WI38 (cell line): Measurements from ENCODE around the gene ITGA8.

Source experiments
- H3K4me3 ChIP-seq: 2 replicates; pipeline ENCODE4 v1.5.1; 2011; ENCODE audit warnings: low read depth, mild to moderate bottlenecking, control low read depth, low read length
- TF ChIP-seq, protein P1 (sequence below): IDR thresholded peaks from 2 replicates; pipeline ENCODE4 v1.5.1; 2012; ENCODE audit warnings: low read depth, mild to moderate bottlenecking, control low read depth, low read length

Gene ITGA8

DNA sequence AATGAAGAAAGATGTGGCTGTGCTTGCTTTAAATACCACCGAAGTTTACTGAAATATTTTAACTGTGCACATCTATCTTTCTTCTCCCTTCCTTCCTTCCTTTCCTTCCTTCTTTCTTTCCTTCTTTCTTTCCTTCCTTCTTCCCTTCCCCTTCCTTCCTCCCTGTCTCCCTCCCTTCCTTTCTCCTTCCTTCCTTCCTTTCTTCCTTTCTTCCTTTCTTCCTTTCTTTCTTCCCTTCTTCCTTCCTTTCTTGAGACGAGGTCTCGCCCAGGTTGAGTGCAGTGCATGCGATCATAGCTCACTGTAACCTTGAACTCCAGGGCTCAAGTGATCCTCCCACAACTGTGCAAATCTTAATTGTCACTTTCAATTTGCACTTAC, 190.9 kb downstream of the ITGA8 start:
- no peak overlapping the region for H3K4me3 ChIP-seq
- TF ChIP-seq, protein P1, sequence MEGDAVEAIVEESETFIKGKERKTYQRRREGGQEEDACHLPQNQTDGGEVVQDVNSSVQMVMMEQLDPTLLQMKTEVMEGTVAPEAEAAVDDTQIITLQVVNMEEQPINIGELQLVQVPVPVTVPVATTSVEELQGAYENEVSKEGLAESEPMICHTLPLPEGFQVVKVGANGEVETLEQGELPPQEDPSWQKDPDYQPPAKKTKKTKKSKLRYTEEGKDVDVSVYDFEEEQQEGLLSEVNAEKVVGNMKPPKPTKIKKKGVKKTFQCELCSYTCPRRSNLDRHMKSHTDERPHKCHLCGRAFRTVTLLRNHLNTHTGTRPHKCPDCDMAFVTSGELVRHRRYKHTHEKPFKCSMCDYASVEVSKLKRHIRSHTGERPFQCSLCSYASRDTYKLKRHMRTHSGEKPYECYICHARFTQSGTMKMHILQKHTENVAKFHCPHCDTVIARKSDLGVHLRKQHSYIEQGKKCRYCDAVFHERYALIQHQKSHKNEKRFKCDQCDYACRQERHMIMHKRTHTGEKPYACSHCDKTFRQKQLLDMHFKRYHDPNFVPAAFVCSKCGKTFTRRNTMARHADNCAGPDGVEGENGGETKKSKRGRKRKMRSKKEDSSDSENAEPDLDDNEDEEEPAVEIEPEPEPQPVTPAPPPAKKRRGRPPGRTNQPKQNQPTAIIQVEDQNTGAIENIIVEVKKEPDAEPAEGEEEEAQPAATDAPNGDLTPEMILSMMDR, result no peak

DNA sequence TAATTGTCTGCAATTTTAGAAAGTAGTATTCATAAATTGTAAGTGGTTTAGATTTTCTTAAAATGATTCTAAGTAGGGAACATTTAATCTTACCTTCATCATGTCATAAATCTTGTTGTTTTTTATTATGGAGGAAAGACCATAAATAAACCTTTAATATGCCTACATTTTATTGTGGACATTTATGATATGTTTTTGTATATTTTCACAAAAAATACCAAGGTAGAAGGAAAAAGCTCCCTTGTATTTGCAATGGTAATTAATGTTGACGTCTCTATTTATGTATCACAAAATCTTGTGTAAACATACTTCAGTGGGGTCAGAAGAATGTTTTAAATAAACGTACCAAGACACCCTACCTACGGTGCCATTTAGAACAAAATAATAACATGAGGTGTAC, 193.0 kb downstream of the ITGA8 start:
- TF ChIP-seq, protein P1, result no peak
- no peak overlapping the region for H3K4me3 ChIP-seq

DNA sequence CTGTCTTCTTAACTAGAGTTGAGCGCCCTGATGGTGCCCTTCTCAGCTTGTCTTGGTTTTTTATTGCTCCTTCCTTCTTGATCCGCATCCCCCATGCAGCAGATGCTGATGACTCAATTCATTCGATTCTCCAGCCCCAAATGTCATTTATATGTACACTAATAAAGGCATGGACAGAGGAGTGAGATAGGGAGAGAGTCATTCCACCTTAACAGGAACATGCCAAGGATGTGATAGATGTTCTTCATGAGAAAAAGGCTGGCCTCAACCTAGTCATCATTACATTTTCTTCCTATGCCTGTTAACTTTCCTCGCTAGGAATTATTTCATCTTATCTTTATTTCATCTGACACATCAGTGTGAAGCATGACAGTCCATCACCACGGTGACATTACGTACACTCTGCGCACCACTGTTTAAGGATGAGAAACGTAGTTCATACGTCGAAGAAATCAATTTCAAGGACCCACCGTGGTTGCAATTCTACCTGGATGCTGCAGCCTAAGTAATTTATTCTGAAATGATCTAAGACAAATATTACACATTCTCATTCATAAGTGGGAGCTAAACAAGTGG, 198.3 kb downstream of the ITGA8 start:
- TF ChIP-seq, protein P1, result no peak
- H3K4me3 ChIP-seq, result no peak overlapping the region

DNA sequence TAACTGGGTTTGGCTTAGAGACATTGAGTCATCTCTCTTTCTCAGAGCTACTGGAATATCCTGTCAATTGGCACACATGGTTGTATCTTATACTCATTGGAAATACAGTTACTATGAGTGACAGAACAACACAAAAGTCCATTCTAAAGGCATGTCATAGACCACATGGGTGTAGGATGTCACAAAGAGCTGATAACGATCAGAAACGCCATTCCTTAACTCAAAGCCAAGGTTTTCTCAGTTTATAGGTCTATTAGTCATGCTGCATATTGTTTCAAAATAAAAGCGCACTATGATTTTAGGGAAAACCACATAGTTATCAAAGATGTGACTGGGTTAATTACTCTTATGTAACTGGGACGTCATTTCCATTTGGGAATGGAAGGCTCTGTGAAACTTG, 201.5 kb downstream of the ITGA8 start:
- TF ChIP-seq, protein P1, result no peak
- no peak overlapping the region for H3K4me3 ChIP-seq

DNA sequence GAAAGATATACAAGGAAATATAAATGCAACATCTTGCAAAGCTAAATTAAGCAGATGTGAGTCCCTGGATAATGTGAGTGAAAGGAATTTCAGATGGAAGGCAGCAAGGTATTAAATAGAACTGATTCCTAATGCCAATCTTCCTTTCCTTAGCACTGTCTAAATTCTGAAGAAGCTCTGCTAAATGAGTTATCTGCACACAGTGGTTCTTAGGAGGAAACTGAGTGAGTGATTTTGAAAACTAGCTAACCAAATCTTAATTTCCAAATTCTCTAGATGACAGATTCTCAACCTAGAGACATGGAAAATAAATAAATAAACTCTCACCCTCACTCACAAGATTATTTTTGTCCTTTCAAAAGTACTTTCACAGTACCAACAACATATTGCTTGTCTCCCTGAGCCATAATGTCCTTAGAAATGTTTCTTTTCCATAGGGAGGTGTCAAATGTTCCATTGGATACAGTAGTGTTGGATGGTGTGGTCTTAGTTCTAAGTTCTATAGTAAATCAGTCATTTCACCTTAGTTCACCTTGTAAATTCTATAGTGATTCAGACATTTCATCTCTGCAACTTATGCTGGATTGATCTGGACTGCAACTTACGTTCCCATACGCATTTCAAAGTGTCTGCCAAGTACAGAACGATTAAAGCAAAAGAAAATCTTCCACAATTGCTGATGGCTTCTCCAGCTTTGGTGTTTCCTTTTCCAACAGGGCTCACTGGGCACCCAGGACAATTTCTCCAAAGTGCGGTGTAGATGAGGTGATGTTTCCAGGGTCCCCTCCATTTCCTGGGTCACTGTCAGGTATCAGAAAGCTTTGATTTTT, 203.3 kb downstream of the ITGA8 start:
- TF ChIP-seq, protein P1, result no peak
- H3K4me3 ChIP-seq, result no peak overlapping the region

DNA sequence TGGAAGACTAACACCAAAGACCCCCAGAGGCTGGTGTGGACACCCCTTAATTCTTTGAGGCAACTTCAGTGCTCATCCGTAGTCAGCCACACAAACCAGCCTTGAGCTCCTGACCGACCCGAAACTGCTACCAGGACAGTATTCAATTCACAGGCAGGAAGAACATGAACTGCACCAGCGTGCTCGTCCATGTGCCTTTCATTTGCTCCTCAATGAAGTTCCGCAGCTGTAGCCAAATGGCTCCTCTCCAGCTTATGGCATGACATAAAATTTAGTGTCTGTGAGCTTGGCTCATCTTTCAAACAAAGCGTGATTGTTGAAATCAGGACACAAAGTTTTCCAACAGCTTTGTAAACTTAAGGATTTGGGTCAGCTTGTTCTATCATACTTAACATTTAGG, 204.5 kb downstream of the ITGA8 start:
- TF ChIP-seq, protein P1, result no peak
- H3K4me3 ChIP-seq, result no peak overlapping the region

DNA sequence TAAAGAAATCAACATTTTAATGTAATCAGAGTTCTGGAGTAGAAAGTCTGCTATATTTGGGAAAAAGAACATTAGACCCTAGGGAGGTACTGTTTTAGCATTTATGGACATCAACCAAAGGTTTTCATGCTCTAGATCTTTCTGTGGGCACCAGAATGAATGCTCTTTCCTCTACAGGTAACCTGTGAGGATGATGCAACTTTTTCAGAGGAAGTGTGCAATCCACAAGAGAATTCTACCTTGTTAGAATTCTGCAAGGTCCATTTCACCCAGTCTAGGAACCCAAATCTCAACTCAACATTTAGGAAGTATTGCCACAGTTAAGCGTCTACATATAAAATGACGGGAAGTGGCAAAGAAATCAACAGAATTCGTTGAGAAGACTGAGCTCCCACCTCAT, 208.8 kb downstream of the ITGA8 start:
- H3K4me3 ChIP-seq, result no peak overlapping the region
- TF ChIP-seq, protein P1, result no peak
